Activated CD4-positive, CD25-positive, alpha-beta regulatory T cell treated with anti-CD3 and anti-CD28 coated beads, Interleukin-2, amount 50 U/mL, for 16 hours (primary cell): Measurements from ENCODE around the gene UBE2L3.
"Not testable (repeated sequence)": the region's sequence is repeated elsewhere in the genome, so short reads cannot be mapped to it uniquely, and the experiment has no call there.

Experiments used
- DNase-seq: peaks from one replicate; pipeline ENCODE4 v3.0.0-alpha.2; 2020; ENCODE audit warnings: low read depth, low spot score

The UBE2L3 gene

GRCh38 chr22:21626073-21626734 is 58.7 kb downstream of the UBE2L3 start:
- DNase-seq, result no peak

- DNase-seq, result no peak
Observed at GRCh38 chr22:21626735-21627469, 59.4 kb downstream of the UBE2L3 start.

DNA sequence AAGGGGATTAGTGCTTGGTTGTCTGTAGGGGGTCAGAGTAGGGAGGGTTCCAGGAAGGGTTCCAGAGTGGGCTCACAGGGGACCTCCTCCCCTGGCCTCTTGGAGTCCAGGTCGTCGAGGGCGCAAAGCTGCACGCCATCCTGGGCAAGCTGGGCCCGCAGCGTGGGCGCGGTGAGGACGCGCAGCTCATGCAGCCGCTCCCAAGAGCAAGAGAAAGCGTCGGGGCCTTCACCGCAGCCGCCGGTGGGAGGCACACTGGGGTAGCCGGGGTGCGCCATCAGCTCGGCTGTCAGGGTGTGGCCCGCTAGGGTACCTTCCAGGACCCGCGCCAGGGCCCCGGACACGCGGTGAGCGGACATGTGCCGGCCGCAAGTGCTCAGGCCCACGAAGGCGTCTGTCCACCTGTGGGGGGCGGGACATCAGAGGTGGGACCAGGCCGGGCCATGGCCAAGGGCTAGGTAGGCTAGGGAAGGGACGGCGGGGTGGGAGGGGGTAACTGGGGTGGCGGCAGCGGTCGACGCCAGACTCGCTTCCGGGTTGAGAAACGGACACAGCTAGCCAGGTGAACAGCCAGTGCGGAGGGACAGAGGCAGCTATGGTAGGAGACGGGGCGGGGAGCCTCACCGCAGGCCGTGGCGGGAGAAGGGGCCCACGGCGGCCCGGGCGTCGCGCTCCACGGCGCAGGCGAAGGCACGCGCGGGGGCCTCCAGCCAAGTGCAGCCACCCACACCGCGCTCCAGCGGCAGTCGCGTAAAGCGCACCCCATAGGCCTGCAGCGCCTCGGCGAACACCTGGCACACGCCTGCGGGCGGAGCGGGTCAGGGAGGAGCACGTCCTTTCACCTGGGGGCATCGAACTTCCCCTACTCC is 61.1 kb downstream of the UBE2L3 start:
- DNase-seq, result no peak

DNA sequence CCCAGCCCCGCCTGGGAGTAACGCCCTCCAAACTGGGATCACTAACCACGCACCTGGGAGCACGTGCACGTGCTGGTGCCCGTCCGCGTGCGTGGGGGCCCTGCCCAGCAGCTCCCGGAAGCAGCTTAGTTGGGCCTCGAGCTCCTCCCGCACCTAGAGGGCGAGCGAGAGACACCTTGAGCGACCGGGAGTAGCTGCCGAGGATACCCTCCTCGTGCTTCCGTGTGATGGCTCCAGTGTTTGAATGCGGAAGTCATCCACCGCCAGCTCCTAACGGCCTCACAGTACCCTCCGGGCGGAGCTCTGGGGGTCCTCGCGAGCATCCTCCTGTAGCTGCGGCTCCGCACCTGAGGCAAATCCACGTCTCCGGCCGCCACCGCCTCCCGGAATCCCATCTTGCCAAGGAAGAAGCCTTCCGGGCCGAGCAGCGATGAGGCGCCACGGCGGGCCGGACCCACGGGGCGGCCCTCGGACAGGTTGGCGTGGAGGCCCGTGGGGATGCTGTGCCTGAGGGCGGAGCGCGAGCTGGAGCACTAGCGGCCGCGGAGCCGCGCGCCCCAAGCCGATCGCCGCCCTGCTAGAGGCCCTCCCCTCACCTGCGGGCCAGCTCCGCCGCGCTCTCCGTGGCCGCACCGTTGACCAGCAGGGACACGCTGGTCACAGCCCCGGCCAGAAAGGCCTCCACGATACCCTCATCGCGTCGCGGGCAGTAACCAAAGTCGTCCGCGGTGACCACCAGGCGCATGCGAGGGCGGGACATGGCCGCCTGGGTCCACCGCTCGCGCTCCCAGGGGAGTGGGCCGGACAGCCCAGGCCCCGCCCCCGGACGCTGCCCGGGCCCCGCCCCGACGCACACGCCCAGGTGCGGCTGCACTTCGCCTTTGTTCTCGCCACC is 62.0 kb downstream of the UBE2L3 start, which contains the start of gene YDJC:
Gene YDJC, minus strand, starts transcription at position 768 of the 895 bp plus-strand sequence. Its CDS starts 8 bp downstream, at position 760.
- peak; percentile 91 for DNase-seq

GRCh38 chr22:21631025-21631424 is 63.5 kb downstream of the UBE2L3 start:
- DNase-seq, result no peak

- no peak for DNase-seq
Observed at GRCh38 chr22:21632237-21632895, 64.9 kb downstream of the UBE2L3 start, which contains the start of gene CCDC116. Gene CCDC116 (plus strand): TSS chr22:21632760. CDS start chr22:21633182, 422 bp downstream.

GRCh38 chr22:21632931-21633330 is 65.4 kb downstream of the UBE2L3 start:
- no peak for DNase-seq

DNA sequence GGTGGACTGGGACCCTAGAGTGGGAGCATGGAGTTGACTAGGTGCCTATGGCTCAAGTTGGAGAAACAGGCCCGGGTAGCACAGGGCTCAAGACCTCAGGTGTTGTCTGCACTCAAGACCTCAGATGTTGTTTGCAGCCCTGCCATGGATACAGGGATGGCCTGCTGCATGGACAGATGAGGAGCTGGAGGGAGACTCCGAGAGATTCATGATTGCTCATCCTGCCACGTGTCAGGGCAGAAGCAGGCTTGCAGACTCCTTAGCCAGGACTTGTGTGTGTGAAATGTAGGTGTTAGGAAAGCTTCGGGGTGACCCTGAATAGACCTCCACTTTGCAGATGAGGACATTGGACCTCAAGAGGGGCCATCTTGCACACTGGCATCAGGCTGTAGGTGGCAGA is 66.0 kb downstream of the UBE2L3 start:
- no peak for DNase-seq

GRCh38 chr22:21634081-21634480 is 66.6 kb downstream of the UBE2L3 start:
- DNase-seq, result no peak

DNA sequence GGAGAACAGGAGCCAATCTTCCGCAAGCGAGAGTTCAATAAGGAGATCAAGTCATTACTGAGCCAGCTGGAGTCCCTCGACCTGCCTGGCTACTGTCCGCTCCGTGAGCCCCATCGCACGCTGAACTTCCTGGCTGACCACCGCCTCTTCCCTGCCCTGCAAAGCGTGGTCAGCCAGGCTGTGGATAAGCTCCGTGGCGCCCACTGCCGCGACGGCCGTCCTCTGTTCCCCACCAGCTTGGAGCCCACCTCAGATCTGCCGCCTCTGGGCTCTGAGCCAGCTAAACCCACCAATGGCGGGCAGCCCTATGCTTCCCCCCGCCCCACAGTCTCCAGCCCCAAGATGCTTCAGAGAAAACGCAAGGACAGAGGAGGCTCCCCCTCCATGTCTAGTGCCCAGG is 67.3 kb downstream of the UBE2L3 start:
- no peak for DNase-seq

GRCh38 chr22:21635771-21636510 is 68.4 kb downstream of the UBE2L3 start:
- no peak for DNase-seq

GRCh38 chr22:21636629-21637218 is 69.2 kb downstream of the UBE2L3 start:
- no peak for DNase-seq

DNA sequence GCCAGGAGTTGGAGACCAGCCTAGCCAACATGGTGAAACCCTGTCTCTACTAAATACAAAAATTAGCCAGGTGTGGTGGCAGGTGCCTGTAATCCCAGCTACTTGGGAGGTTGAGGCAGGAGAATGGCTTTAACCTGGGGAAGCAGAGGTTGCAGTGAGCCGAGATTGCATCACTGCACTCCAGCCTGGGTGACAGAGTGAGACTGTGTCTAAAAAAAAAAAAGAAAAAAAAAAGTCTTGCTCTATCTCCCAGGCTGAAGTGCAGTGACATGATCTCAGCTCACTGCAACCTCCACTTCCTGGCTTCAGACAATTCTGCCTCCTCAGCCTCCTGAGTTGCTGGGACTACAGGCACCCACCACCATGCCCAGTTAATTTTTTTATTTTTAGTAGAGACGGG is 69.9 kb downstream of the UBE2L3 start:
- DNase-seq, result not testable (repeated sequence)

- DNase-seq, result no peak
Observed at GRCh38 chr22:21639359-21639758, 71.8 kb downstream of the UBE2L3 start.

DNA sequence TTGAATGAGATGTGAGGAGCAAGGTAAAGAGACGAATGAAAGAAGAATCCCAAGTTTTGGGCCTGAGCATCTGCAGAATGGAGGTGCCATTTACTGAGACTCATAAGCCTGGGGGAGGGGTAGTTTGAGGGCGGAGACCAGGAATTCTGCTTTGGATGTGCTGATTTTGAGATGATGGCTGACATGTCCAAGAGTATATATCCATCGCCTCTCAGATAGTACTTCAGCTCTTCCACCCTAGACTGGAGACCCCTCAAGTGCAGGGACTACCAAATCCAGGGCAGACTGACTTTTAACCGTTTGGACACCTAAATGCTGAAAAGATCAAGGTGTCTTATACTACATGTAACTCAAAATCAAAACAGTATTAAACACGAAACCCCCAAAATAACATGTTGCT is 73.3 kb downstream of the UBE2L3 start:
- DNase-seq, result no peak

DNA sequence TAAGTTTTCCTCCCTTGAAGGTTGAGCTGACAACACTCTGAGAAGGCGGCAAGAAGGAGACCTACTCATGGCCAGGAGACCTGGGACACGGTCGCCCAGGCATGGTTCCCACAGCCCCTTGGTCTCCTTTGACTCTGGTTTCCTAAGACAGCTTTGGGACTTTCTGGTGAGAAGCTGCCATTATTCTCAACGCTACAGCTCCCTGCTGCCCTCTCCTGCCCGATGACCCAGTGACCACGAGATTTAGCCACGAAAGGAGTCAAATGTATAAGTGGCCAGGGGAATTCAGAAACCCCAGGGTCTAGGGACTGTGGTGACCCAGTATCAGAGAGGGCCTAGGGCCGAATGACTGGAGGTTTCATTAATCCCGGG is 73.9 kb downstream of the UBE2L3 start:
- no peak for DNase-seq

GRCh38 chr22:21641789-21642583 is 74.5 kb downstream of the UBE2L3 start, which contains the start of gene SDF2L1:
Gene SDF2L1 (plus strand): TSS chr22:21642302. CDS start chr22:21642337, 35 bp downstream.
- DNase-seq, result peak; percentile 97
